Neutrophil (primary cell): ENCODE measurements around the gene SH3YL1.

Experiments
- H3K27ac ChIP-seq: fragments of 200-600 bp; sonication (generic); 2 replicates; pipeline ENCODE4 v1.5.1; 2016; ENCODE audit warnings: mild to moderate bottlenecking, moderate library complexity
- H3K27me3 ChIP-seq: fragments of 200-600 bp; sonication (generic); 2 replicates; pipeline ENCODE4 v1.6.0; 2016; ENCODE audit warnings: mild to moderate bottlenecking
- H3K36me3 ChIP-seq: fragments of 200-600 bp; sonication (generic); 2 replicates; pipeline ENCODE4 v1.5.1; 2017
- H3K4me1 ChIP-seq, 2 experiments: fragments of 200-600 bp in 1 of 2; sonication (generic) in 1 of 2; 1 replicate in 1 of 2; 2 replicates in 1 of 2; pipeline versions ENCODE4 v1.5.1 to v1.6.1; 2013 to 2016; ENCODE audit warnings: low read depth in 1 of 2, low read length in 1 of 2, mild to moderate bottlenecking in 1 of 2, moderate library complexity in 1 of 2; ENCODE audit not compliant: control insufficient read depth in 1 of 2, insufficient read depth in 1 of 2
- H3K4me3 ChIP-seq, 2 experiments: fragments of 200-600 bp in 1 of 2; sonication (generic) in 1 of 2; 1 replicate in 1 of 2; 2 replicates in 1 of 2; pipeline ENCODE4 v1.5.1; 2013 to 2016; ENCODE audit warnings: low read depth in 1 of 2, low read length in 1 of 2, mild to moderate bottlenecking in 1 of 2, moderate library complexity in 1 of 2
- H3K9me3 ChIP-seq: fragments of 200-600 bp; sonication (generic); 2 replicates; pipeline ENCODE4 v1.5.1; 2016
- CTCF ChIP-seq: fragments of 200-600 bp; sonication (generic); IDR thresholded peaks from 2 replicates; pipeline ENCODE4 v1.5.1; 2016; ENCODE audit warnings: antibody characterized with exemption

The SH3YL1 gene

GRCh38 chr2:296354-296753, 32.5 kb upstream of the SH3YL1 start:
- no peaks in the 10 kb centered on the region for H3K9me3 ChIP-seq
- H3K27me3 ChIP-seq: peaks cover 56% of the 10 kb centered on the region
- TF ChIP-seq CTCF: no peak
- no peak overlapping the region for H3K27ac ChIP-seq
- H3K4me3 ChIP-seq: no peak overlapping the region
- no peaks in the 10 kb centered on the region for H3K36me3 ChIP-seq
- H3K4me1 ChIP-seq: no peaks in the 10 kb centered on the region

GRCh38 chr2:295090-295489, 31.3 kb upstream of the SH3YL1 start:
- no peaks in the 10 kb centered on the region for H3K4me1 ChIP-seq
- H3K27me3 ChIP-seq: peaks cover 68% of the 10 kb centered on the region
- no peaks in the 10 kb centered on the region for H3K36me3 ChIP-seq
- no peak for TF ChIP-seq CTCF
- no peak overlapping the region for H3K4me3 ChIP-seq
- no peaks in the 10 kb centered on the region for H3K9me3 ChIP-seq
- no peak overlapping the region for H3K27ac ChIP-seq

GRCh38 chr2:290090-290722, 26.4 kb upstream of the SH3YL1 start:
- peaks cover 0 to 20% of the 10 kb centered on the region in 2 experiments for H3K4me1 ChIP-seq
- H3K36me3 ChIP-seq: no peaks in the 10 kb centered on the region
- no peak overlapping the region for H3K27ac ChIP-seq
- H3K9me3 ChIP-seq: no peaks in the 10 kb centered on the region
- no peak for TF ChIP-seq CTCF
- H3K4me3 ChIP-seq: no peak overlapping the region
- peaks cover 87% of the 10 kb centered on the region for H3K27me3 ChIP-seq

DNA sequence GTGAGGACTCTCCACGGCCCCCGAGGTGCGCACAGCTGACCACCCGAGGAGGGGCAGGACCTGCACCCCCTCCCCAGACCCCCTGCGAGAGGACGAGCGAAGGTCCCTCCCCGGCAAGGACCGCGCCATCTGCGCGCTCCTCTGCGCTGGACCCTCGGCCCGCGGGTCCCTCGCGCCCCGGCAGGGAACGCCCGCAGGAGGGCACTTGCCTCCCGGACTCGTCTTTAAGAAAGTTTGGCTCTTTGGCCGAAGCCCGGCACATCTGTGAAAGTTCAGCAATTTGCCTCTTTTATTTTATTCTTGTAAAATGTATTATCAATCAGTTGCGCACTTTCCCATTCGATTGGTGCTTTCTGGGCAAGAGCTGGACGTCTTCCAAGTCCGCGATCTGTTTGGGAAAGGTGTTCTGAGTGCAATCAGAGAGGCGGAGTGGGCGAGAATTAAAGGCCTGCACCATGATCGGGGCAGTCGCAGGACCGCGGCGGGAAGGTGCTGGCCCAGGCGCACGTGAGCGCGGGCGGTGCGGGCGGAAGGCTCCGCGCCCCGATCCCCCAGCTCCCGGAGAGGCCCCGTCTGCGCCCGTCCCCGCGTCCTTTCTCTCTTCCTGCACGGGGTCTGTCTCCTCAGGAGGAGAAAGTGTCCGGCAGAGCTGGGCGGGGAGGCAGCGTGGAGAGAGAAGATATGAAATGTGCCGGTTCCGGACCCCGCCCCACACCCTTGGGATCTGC, 25.7 kb upstream of the SH3YL1 start:
- Histone ChIP-seq H3K36me3 (no peaks in the 10 kb centered on the region), H3K4me3 (no peak overlapping the region), H3K9me3 (no peaks in the 10 kb centered on the region), H3K27me3 (peaks cover 88% of the 10 kb centered on the region), H3K4me1 (peaks cover 0 to 20% of the 10 kb centered on the region in 2 experiments), H3K27ac (no peak overlapping the region)
- no peak for TF ChIP-seq CTCF

GRCh38 chr2:288758-289361, 25.0 kb upstream of the SH3YL1 start:
- H3K4me1 ChIP-seq: peaks cover 0 to 20% of the 10 kb centered on the region in 2 experiments
- H3K27ac ChIP-seq: no peak overlapping the region
- no peak overlapping the region for H3K4me3 ChIP-seq
- H3K27me3 ChIP-seq: peaks cover 92% of the 10 kb centered on the region
- TF ChIP-seq CTCF: no peak
- no peaks in the 10 kb centered on the region for H3K9me3 ChIP-seq
- no peaks in the 10 kb centered on the region for H3K36me3 ChIP-seq
